GM12878 (cell line): ENCODE measurements around the gene SLC6A17. TPM values are rescaled to one million over a fixed set of nuclear protein-coding genes. Genes with fewer than 3 reads are reported as not detected.

Experiments used
- ATAC-seq: fragments of 200-7000 bp; cut with Tn5 transposase; 3 replicates; pipeline ENCODE4 v1.9.1; 2020; ENCODE audit warnings: mild to moderate bottlenecking, moderate library complexity
- BruUV-seq: library from RNA; stranded (reverse); fragments of 400-500 nt; replicated peaks from 2 replicates; lab custom pipeline; 2021; lab: Mats Ljungman, UMichigan
- CTCF ChIA-PET: fragments of 300-600 bp; sonication (Branson Sonifier 250); formaldehyde crosslinking; extraction: SDS; loops from one replicate; lab custom pipeline; 2021; ENCODE audit warnings: inconsistent platforms; lab: Yijun Ruan, JAX
- POLR2A ChIA-PET: fragments of 350-600 bp; formaldehyde crosslinking; extraction: SDS; loops from one replicate; lab custom pipeline; 2021; ENCODE audit warnings: inconsistent platforms; lab: Charles Lee
- RAD21 ChIA-PET: fragments of 300-600 bp; sonication (Branson Sonifier 250); formaldehyde crosslinking; loops from one replicate; lab custom pipeline; 2023; ENCODE audit warnings: antibody characterized with exemption; ENCODE audit not compliant: unreplicated experiment; lab: Charles Lee
- SMC1A ChIA-PET: fragments of 300-600 bp; sonication (Branson Sonifier 250); formaldehyde crosslinking; loops from one replicate; lab custom pipeline; 2023; ENCODE audit not compliant: unreplicated experiment, uncharacterized antibody; lab: Charles Lee
- DNase-seq: peaks from one replicate; pipeline ENCODE4 v3.0.0-alpha.2; 2011; ENCODE audit warnings: low read depth, low spot score
- FAIRE-seq: peaks from 3 replicates; lab custom pipeline; 2011; peaks lifted over from hg19 to GRCh38; lab: Jason Lieb, UNC
- H2AFZ ChIP-seq: 2 replicates; pipeline ENCODE4 v1.6.0; 2011; ENCODE audit warnings: low read depth, low read length, control low read depth; ENCODE audit not compliant: control insufficient read depth
- H3K27ac ChIP-seq: 2 replicates; pipeline ENCODE4 v1.5.1; 2011; ENCODE audit warnings: control low read depth; ENCODE audit not compliant: control insufficient read depth, insufficient read depth
- H3K27me3 ChIP-seq, 2 experiments: replicated peaks in 1 of 2; 2 replicates each; pipeline versions ENCODE4 v1.6.0 to v1.6.1; 2011; ENCODE audit warnings: low read length in 1 of 2; ENCODE audit not compliant: control insufficient read depth in 2 of 2, insufficient read depth in 2 of 2
- H3K36me3 ChIP-seq, 2 experiments: 2 replicates each; pipeline ENCODE4 v1.5.1; 2011; ENCODE audit warnings: low read length in 1 of 2; ENCODE audit not compliant: control insufficient read depth in 2 of 2, insufficient read depth in 2 of 2
- H3K4me1 ChIP-seq: 2 replicates; pipeline ENCODE4 v1.6.1; 2011; ENCODE audit warnings: mild to moderate bottlenecking, low read length, moderate library complexity, mixed read lengths; ENCODE audit not compliant: control insufficient read depth, insufficient read depth
- H3K4me2 ChIP-seq: 2 replicates; pipeline ENCODE4 v1.6.0; 2011; ENCODE audit warnings: control low read depth; ENCODE audit not compliant: control insufficient read depth, insufficient read depth
- H3K4me3 ChIP-seq: fragments of 200-600 bp; sonication (generic); 2 replicates; pipeline ENCODE4 v1.5.1; 2016
- H3K79me2 ChIP-seq: 2 replicates; pipeline ENCODE4 v1.6.0; 2011; ENCODE audit warnings: low read length; ENCODE audit not compliant: control insufficient read depth, insufficient read depth
- H3K9ac ChIP-seq: 2 replicates; pipeline ENCODE4 v1.8.0; 2011; ENCODE audit warnings: low read length, control low read depth, mixed read lengths; ENCODE audit not compliant: control insufficient read depth, insufficient read depth
- H3K9me3 ChIP-seq: replicated peaks from 3 replicates; pipeline ENCODE4 v1.5.1; 2011; ENCODE audit warnings: mild to moderate bottlenecking, low read length; ENCODE audit not compliant: control insufficient read depth, insufficient read depth
- H4K20me1 ChIP-seq: 2 replicates; pipeline ENCODE4 v1.6.0; 2011; ENCODE audit not compliant: control insufficient read depth, insufficient read depth
- ASH2L ChIP-seq: fragments of 300-600, 200-600 bp; sonication (generic); IDR thresholded peaks from 2 replicates; pipeline ENCODE4 v1.6.1; 2017; ENCODE audit warnings: low read depth, mild to moderate bottlenecking, borderline replicate concordance
- BCL11A ChIP-seq: IDR thresholded peaks from 2 replicates; pipeline ENCODE4 v1.6.1; 2011; ENCODE audit warnings: low read depth, low read length
- IKZF1 ChIP-seq: fragments of 450-650 bp; conservative IDR thresholded peaks from 2 replicates; pipeline ENCODE4 v1.6.1; 2017; ENCODE audit warnings: antibody characterized with exemption, mild to moderate bottlenecking
- MTA2 ChIP-seq: fragments of 450-650 bp; IDR thresholded peaks from 2 replicates; pipeline ENCODE4 v1.6.1; 2016; ENCODE audit warnings: low read depth, mild to moderate bottlenecking, moderate library complexity
- NRF1 ChIP-seq: conservative IDR thresholded peaks from 2 replicates; pipeline ENCODE4 v1.6.1; 2011; ENCODE audit warnings: mild to moderate bottlenecking, low read depth, low read length, improper control_type of control experiment
- SIX5 ChIP-seq: IDR thresholded peaks from 2 replicates; pipeline ENCODE4 v1.6.1; 2011; ENCODE audit warnings: mild to moderate bottlenecking, low read depth, low read length, moderate library complexity; ENCODE audit not compliant: severe bottlenecking
- SMARCA5 ChIP-seq: fragments of 450-650 bp; IDR thresholded peaks from 2 replicates; pipeline ENCODE4 v1.6.1; 2017; ENCODE audit warnings: mild to moderate bottlenecking
- TCF12 ChIP-seq: IDR thresholded peaks from 2 replicates; pipeline ENCODE4 v1.6.1; 2011; ENCODE audit warnings: low read depth, mild to moderate bottlenecking, low read length
- ZNF384 ChIP-seq: IDR thresholded peaks from 2 replicates; pipeline ENCODE4 v1.6.1; 2012; ENCODE audit warnings: low read depth, mild to moderate bottlenecking, low read length, improper control_type of control experiment, borderline replicate concordance
- WGBS: methylation state at CpG from one replicate; pipeline ENCODE4 v1.1.6; 2016; ENCODE audit warnings: low lambda C conversion rate; ENCODE audit not compliant: insufficient replicate concordance, insufficient coverage; ENCODE audit errors: missing lambda C conversion rate; 5-methylcytosine and 5-hydroxymethylcytosine counted together
- in situ Hi-C: fragments of 300-500 bp; cut with MboI; formaldehyde crosslinking; loops from 9 replicates; pipeline ENCODE4 v1.14.3; 2018; ENCODE audit warnings: mixed read lengths
- intact Hi-C: fragments of 100-400 bp; cut with micrococcal nuclease; formaldehyde crosslinking; loops from one replicate; pipeline ENCODE4 v1.14.2; 2022; ENCODE audit not compliant: unreplicated experiment
- polyA plus RNA-seq, 11 experiments: library from polyadenylated mRNA; depleted of rRNA in 4 of 11; unstranded in 6 of 11; stranded (reverse) in 5 of 11; fragments of >200 nt; fragmentation: Nextera tagmentation in 4 of 11; fragmentation: Illumina TruSeq in 1 of 11; extraction: Ambion mirVana in 4 of 11; extraction: Trizol in 1 of 11; gene quantifications; 1 replicate in 1 of 11; 2 replicates in 10 of 11; pipeline versions ENCODE4 v1.2.1 to v1.2.3, GENCODE V29; 2011 to 2016; ENCODE audit warnings: inconsistent platforms in 2 of 11, missing spikeins in 2 of 11, low read depth in 1 of 11
- total RNA-seq, 4 experiments: library from RNA; depleted of rRNA in 3 of 4; stranded (reverse); fragments of >200 nt in 3 of 4; fragmentation: Illumina TruSeq in 1 of 4; extraction: Trizol in 1 of 4; gene quantifications; 2 replicates each; pipeline versions ENCODE4 v1.2.1 to v1.2.3, GENCODE V29; 2013 to 2021
- TF ChIP-seq, protein P1 (sequence below): fragments of 450-650 bp; IDR thresholded peaks from 2 replicates; pipeline ENCODE4 v1.6.1; 2017; ENCODE audit warnings: mild to moderate bottlenecking, moderate library complexity
- TF ChIP-seq, protein P2 (sequence below): IDR thresholded peaks from 2 replicates; pipeline ENCODE4 v1.6.1; 2012; ENCODE audit warnings: low read length, inconsistent platforms
- TF ChIP-seq, protein P3 (sequence below): fragments of 450-650 bp; IDR thresholded peaks from 2 replicates; pipeline ENCODE4 v1.6.1; 2017; ENCODE audit warnings: borderline replicate concordance
- TF ChIP-seq, protein P4 (sequence below): IDR thresholded peaks from 2 replicates; pipeline ENCODE4 v1.6.1; 2011; ENCODE audit warnings: borderline replicate concordance, low read depth, mild to moderate bottlenecking, moderate library complexity, low read length; ENCODE audit not compliant: insufficient read depth, poor library complexity, severe bottlenecking

SLC6A17 gene
- total and polyA plus RNA-seq, 10 of the 15 experiments (the other 5 are each of a cell fraction or from before 2014, with no cell fraction given) = not detected

DNA sequence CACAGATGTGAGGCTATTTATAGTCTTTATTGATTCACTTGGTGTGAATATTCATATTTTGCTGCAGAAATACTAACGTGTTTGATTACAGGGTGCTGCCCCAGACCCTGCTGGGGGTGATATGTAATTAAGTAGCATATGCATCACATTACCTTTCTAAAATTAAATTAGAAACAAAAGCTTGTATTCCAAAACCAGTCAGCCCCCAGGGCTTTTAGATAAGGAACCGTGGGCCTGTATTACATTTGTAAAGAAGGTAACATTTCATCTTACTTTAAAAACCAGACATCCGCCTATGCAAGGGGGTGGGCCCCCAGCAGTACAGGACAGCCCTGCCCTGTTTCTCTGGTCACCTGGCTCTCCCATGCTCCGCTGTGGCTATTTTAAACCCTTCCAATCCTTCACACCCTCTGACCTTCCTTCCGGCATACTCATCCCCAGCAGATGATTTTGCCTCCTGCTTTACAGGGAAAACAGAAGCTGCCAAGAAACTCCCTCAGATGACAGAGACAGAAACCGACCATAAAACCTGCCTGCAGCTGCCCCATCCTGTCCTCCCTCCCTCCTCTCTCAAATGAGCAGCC, 37.8 kb downstream of the SLC6A17 start:
- ChIA-PET RAD21 (no interaction called here), CTCF (interaction anchor here (0.9 to 1.2 kb wide), 3 partner anchors 13 to 308 kb away, joined by 3 to 5 read pairs (median 4); no protein-coding TSS in a partner anchor), POLR2A (no interaction called here), SMC1A (no interaction called here)
- Histone ChIP-seq H3K4me1 (no peaks in the 10 kb centered on the region), H3K27ac (no peak overlapping the region), H4K20me1 (no peaks in the 10 kb centered on the region), H3K36me3 (no peaks in the 10 kb centered on the region), H3K79me2 (no peaks in the 10 kb centered on the region), H3K9ac (no peak overlapping the region), H3K4me3 (no peak overlapping the region), H3K27me3 (peaks cover 0 to 3% of the 10 kb centered on the region in 2 experiments; a peak in 2 of 4 replicates), H3K4me2 (no peak overlapping the region), H2AFZ (no peak overlapping the region), H3K9me3 (no peaks in the 10 kb centered on the region)
- WGBS = 23% methylated on average over 6 of the region's 6 CpGs
- intact Hi-C loops = no loop called here
- ATAC-seq (no peak), DNase-seq (no peak), FAIRE-seq (no peak)
- BruUV-seq = no TSS peak
- TF ChIP-seq NRF1 (no peak), TCF12 (no peak), MTA2 (no peak), ZNF384 (no peak), SIX5 (no peak), IKZF1 (no peak), SMARCA5 (no peak), ASH2L (no peak), BCL11A (no peak)
- TF ChIP-seq, protein P1, sequence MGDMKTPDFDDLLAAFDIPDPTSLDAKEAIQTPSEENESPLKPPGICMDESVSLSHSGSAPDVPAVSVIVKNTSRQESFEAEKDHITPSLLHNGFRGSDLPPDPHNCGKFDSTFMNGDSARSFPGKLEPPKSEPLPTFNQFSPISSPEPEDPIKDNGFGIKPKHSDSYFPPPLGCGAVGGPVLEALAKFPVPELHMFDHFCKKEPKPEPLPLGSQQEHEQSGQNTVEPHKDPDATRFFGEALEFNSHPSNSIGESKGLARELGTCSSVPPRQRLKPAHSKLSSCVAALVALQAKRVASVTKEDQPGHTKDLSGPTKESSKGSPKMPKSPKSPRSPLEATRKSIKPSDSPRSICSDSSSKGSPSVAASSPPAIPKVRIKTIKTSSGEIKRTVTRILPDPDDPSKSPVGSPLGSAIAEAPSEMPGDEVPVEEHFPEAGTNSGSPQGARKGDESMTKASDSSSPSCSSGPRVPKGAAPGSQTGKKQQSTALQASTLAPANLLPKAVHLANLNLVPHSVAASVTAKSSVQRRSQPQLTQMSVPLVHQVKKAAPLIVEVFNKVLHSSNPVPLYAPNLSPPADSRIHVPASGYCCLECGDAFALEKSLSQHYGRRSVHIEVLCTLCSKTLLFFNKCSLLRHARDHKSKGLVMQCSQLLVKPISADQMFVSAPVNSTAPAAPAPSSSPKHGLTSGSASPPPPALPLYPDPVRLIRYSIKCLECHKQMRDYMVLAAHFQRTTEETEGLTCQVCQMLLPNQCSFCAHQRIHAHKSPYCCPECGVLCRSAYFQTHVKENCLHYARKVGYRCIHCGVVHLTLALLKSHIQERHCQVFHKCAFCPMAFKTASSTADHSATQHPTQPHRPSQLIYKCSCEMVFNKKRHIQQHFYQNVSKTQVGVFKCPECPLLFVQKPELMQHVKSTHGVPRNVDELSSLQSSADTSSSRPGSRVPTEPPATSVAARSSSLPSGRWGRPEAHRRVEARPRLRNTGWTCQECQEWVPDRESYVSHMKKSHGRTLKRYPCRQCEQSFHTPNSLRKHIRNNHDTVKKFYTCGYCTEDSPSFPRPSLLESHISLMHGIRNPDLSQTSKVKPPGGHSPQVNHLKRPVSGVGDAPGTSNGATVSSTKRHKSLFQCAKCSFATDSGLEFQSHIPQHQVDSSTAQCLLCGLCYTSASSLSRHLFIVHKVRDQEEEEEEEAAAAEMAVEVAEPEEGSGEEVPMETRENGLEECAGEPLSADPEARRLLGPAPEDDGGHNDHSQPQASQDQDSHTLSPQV = no peak
- TF ChIP-seq, protein P2, sequence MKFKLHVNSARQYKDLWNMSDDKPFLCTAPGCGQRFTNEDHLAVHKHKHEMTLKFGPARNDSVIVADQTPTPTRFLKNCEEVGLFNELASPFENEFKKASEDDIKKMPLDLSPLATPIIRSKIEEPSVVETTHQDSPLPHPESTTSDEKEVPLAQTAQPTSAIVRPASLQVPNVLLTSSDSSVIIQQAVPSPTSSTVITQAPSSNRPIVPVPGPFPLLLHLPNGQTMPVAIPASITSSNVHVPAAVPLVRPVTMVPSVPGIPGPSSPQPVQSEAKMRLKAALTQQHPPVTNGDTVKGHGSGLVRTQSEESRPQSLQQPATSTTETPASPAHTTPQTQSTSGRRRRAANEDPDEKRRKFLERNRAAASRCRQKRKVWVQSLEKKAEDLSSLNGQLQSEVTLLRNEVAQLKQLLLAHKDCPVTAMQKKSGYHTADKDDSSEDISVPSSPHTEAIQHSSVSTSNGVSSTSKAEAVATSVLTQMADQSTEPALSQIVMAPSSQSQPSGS = no peak
- TF ChIP-seq, protein P3, sequence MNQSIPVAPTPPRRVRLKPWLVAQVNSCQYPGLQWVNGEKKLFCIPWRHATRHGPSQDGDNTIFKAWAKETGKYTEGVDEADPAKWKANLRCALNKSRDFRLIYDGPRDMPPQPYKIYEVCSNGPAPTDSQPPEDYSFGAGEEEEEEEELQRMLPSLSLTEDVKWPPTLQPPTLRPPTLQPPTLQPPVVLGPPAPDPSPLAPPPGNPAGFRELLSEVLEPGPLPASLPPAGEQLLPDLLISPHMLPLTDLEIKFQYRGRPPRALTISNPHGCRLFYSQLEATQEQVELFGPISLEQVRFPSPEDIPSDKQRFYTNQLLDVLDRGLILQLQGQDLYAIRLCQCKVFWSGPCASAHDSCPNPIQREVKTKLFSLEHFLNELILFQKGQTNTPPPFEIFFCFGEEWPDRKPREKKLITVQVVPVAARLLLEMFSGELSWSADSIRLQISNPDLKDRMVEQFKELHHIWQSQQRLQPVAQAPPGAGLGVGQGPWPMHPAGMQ = no peak
- TF ChIP-seq, protein P4, sequence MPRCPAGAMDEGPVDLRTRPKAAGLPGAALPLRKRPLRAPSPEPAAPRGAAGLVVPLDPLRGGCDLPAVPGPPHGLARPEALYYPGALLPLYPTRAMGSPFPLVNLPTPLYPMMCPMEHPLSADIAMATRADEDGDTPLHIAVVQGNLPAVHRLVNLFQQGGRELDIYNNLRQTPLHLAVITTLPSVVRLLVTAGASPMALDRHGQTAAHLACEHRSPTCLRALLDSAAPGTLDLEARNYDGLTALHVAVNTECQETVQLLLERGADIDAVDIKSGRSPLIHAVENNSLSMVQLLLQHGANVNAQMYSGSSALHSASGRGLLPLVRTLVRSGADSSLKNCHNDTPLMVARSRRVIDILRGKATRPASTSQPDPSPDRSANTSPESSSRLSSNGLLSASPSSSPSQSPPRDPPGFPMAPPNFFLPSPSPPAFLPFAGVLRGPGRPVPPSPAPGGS = no peak
- in situ Hi-C loops = no loop called here
